ENCODE measurements around the gene EVX1.
A peak's percentile ranks its signal among the peaks of the same experiment; 100 is the strongest.

The EVX1 gene

GRCh38 chr7:27249724-27250556, 7.3 kb downstream of the EVX1 start:
- DNase-seq (ENCODE audit: low read depth) = no peak

- DNase-seq (ENCODE audit: low read depth) = no peak
These were observed 8.0 kb downstream of the EVX1 start for GRCh38 chr7:27250557-27251070.

- DNase-seq (ENCODE audit: low read depth) = no peak
These were observed 8.6 kb downstream of the EVX1 start for GRCh38 chr7:27251136-27251651.

- DNase-seq (ENCODE audit: low read depth) = no peak
These were observed 9.3 kb downstream of the EVX1 start for GRCh38 chr7:27251652-27252590.

GRCh38 chr7:27254625-27255024, 12.0 kb downstream of the EVX1 start:
- DNase-seq (ENCODE audit: low read depth) = no peak

- DNase-seq (ENCODE audit: low read depth) = no peak
These were observed 17.6 kb downstream of the EVX1 start for GRCh38 chr7:27260211-27260610.

GRCh38 chr7:27262121-27262520, 19.5 kb downstream of the EVX1 start:
- DNase-seq (ENCODE audit: low read depth) = no peak

GRCh38 chr7:27263781-27264180, 21.2 kb downstream of the EVX1 start:
- no peak for DNase-seq (ENCODE audit: low read depth)

- DNase-seq (ENCODE audit: low read depth) = no peak
These were observed 26.9 kb downstream of the EVX1 start for GRCh38 chr7:27269455-27269854.

- DNase-seq (ENCODE audit: low read depth) = no peak
These were observed 28.8 kb downstream of the EVX1 start for GRCh38 chr7:27271384-27271783.

GRCh38 chr7:27277628-27278027, 35.0 kb downstream of the EVX1 start:
- DNase-seq (ENCODE audit: low read depth) = peak; percentile 62

GRCh38 chr7:27283558-27283957, 41.0 kb downstream of the EVX1 start:
- DNase-seq (ENCODE audit: low read depth) = no peak

- DNase-seq (ENCODE audit: low read depth) = no peak
These were observed 52.6 kb downstream of the EVX1 start for GRCh38 chr7:27295236-27295635.

GRCh38 chr7:27297356-27297755, 54.8 kb downstream of the EVX1 start:
- DNase-seq (ENCODE audit: low read depth) = no peak
